ENCODE measurements around the gene SMYD3. TPM values are rescaled to one million over a fixed set of nuclear protein-coding genes. Genes with fewer than 3 reads are reported as not detected.

The SMYD3 gene
- polyA plus RNA-seq, 2 of the 4 experiments (the other 2 are of a cell fraction): 18.2 to 35.2 TPM

DNA sequence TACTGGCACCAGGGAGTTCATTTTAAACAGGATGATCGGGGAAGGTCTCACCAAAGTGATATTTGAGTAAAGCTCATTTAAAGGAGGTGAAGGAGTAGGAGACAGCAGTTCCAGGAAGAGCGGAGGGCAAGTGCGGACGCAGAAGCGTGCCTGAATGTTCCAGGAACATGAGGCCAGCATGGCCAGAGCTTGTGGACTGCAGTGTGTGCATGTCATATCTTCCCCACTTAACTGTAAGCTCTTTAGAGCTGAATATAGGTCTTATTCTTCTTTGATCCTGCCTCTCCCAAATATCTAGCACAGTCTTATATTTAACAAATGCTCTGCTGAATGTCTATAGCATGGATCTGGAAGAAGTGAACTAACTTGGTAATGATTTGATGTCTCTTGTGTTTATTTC is 639.3 kb downstream of the SMYD3 start:
- ChIA-PET POLR2A (no interaction called here), CTCF (interaction anchor here (1.2 kb wide), 1 partner anchor 44 kb away, joined by 3 read pairs; no protein-coding TSS in a partner anchor)
- WGBS (ENCODE audit: missing lambda C conversion rate): 54% methylated on average over 5 of the region's 5 CpGs
- Histone ChIP-seq H3K4me3 (no peak overlapping the region), H3K9me3 (no peaks in the 10 kb centered on the region), H3K4me2 (no peak overlapping the region), H3K27ac (no peak overlapping the region), H3K4me1 (no peaks in the 10 kb centered on the region)
- FAIRE-seq: no peak
- TF ChIP-seq SREBF2 (IDR thresholded peaks at IDR 0.05) (no peak), HOXA7 (CRISPR knock-in tag; IDR thresholded peaks at IDR 0.05) (no peak), FOXS1 (CRISPR knock-in tag; IDR thresholded peaks at IDR 0.05) (no peak), MAZ (IDR thresholded peaks at IDR 0.05; ENCODE audit: borderline replicate concordance, low read depth, low read length) (no peak), CHD2 (IDR thresholded peaks at IDR 0.05; ENCODE audit: low read length, partially characterized antibody) (no peak), FOSB (CRISPR knock-in tag; IDR thresholded peaks at IDR 0.05) (no peak), EHMT2 (IDR thresholded peaks at IDR 0.05; ENCODE audit: low read depth) (no peak), HOXB13 (CRISPR knock-in tag; IDR thresholded peaks at IDR 0.05; ENCODE audit: low read depth) (no peak), RAD21 (conservative IDR thresholded peaks at IDR 0.05 in 1 of 2, IDR thresholded peaks at IDR 0.05 in 1 of 2) (no peak), CBX2 (IDR thresholded peaks at IDR 0.05; ENCODE audit: borderline replicate concordance, low read depth) (no peak), MYC (IDR thresholded peaks at IDR 0.05; ENCODE audit: borderline replicate concordance, low read length) (no peak), HOXB5 (CRISPR knock-in tag; IDR thresholded peaks at IDR 0.05) (no peak), MAFK (IDR thresholded peaks at IDR 0.05; ENCODE audit: partially characterized antibody) (no peak), RCOR1 (IDR thresholded peaks at IDR 0.05; ENCODE audit: low read depth, low read length) (no peak)
- TF ChIP-seq, protein P1, sequence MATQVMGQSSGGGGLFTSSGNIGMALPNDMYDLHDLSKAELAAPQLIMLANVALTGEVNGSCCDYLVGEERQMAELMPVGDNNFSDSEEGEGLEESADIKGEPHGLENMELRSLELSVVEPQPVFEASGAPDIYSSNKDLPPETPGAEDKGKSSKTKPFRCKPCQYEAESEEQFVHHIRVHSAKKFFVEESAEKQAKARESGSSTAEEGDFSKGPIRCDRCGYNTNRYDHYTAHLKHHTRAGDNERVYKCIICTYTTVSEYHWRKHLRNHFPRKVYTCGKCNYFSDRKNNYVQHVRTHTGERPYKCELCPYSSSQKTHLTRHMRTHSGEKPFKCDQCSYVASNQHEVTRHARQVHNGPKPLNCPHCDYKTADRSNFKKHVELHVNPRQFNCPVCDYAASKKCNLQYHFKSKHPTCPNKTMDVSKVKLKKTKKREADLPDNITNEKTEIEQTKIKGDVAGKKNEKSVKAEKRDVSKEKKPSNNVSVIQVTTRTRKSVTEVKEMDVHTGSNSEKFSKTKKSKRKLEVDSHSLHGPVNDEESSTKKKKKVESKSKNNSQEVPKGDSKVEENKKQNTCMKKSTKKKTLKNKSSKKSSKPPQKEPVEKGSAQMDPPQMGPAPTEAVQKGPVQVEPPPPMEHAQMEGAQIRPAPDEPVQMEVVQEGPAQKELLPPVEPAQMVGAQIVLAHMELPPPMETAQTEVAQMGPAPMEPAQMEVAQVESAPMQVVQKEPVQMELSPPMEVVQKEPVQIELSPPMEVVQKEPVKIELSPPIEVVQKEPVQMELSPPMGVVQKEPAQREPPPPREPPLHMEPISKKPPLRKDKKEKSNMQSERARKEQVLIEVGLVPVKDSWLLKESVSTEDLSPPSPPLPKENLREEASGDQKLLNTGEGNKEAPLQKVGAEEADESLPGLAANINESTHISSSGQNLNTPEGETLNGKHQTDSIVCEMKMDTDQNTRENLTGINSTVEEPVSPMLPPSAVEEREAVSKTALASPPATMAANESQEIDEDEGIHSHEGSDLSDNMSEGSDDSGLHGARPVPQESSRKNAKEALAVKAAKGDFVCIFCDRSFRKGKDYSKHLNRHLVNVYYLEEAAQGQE (IDR thresholded peaks at IDR 0.05): no peak
- TF ChIP-seq, protein P2, sequence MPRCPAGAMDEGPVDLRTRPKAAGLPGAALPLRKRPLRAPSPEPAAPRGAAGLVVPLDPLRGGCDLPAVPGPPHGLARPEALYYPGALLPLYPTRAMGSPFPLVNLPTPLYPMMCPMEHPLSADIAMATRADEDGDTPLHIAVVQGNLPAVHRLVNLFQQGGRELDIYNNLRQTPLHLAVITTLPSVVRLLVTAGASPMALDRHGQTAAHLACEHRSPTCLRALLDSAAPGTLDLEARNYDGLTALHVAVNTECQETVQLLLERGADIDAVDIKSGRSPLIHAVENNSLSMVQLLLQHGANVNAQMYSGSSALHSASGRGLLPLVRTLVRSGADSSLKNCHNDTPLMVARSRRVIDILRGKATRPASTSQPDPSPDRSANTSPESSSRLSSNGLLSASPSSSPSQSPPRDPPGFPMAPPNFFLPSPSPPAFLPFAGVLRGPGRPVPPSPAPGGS (IDR thresholded peaks at IDR 0.05): no peak
- TF ChIP-seq, protein P3, sequence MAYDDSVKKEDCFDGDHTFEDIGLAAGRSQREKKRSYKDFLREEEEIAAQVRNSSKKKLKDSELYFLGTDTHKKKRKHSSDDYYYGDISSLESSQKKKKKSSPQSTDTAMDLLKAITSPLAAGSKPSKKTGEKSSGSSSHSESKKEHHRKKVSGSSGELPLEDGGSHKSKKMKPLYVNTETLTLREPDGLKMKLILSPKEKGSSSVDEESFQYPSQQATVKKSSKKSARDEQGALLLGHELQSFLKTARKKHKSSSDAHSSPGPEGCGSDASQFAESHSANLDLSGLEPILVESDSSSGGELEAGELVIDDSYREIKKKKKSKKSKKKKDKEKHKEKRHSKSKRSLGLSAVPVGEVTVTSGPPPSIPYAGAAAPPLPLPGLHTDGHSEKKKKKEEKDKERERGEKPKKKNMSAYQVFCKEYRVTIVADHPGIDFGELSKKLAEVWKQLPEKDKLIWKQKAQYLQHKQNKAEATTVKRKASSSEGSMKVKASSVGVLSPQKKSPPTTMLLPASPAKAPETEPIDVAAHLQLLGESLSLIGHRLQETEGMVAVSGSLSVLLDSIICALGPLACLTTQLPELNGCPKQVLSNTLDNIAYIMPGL (CRISPR knock-in tag; IDR thresholded peaks at IDR 0.05; ENCODE audit: borderline replicate concordance): no peak
- DNase-seq (ENCODE audit: low read depth in 1 of 2, low spot score in 1 of 2): no peak
- ATAC-seq: no peak

DNA sequence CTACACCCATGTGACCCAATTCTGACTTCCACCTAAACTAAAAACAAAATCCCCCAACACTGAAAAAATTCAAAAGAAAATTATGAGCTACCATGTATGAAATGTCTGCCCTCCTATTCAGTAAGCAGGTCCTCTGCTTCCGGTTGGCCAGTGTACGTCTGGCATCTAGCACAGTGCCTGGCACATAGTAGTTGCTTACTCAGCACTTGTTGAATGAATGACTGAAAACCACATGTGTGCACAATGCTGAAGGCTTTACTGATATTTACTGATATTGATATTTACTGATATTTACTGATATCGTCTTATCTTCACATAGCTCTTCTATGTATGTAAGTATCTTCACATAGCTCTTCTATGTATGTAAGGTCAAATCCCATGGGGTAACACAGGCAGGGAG is 642.2 kb downstream of the SMYD3 start:
- FAIRE-seq (no peak), DNase-seq (ENCODE audit: low read depth in 1 of 2, low spot score in 1 of 2) (no peak), ATAC-seq (no peak)
- no peak overlapping the region for H3K27ac ChIP-seq
- no peaks in the 10 kb centered on the region for H3K4me1 ChIP-seq
- ChIA-PET POLR2A (no interaction called here), CTCF (no interaction called here)
- no peaks in the 10 kb centered on the region for H3K9me3 ChIP-seq
- no peak overlapping the region for H3K4me3 ChIP-seq
- TF ChIP-seq MAFK (IDR thresholded peaks at IDR 0.05; ENCODE audit: partially characterized antibody): peak; percentile 78
- no peak for TF ChIP-seq KDM1A (IDR thresholded peaks at IDR 0.05; ENCODE audit: low read depth)
- H3K4me2 ChIP-seq: no peak overlapping the region
- WGBS (ENCODE audit: missing lambda C conversion rate): 90% methylated on average over 3 of the region's 3 CpGs
